Stimulated activated CD8-positive, alpha-beta memory T cell treated with anti-CD3 and anti-CD28 coated beads, Interleukin-15, amount 100 ng/mL, for 24 hours (primary cell): ENCODE measurements around the gene LDB2.

Source experiments
- DNase-seq: peaks from one replicate; pipeline ENCODE4 v3.0.0-alpha.2; 2020; ENCODE audit warnings: low read depth

The LDB2 gene

GRCh38 chr4:16721613-16722291, 176.7 kb downstream of the LDB2 start:
- no peak for DNase-seq

GRCh38 chr4:16720761-16721160, 177.7 kb downstream of the LDB2 start:
- DNase-seq: no peak

DNA sequence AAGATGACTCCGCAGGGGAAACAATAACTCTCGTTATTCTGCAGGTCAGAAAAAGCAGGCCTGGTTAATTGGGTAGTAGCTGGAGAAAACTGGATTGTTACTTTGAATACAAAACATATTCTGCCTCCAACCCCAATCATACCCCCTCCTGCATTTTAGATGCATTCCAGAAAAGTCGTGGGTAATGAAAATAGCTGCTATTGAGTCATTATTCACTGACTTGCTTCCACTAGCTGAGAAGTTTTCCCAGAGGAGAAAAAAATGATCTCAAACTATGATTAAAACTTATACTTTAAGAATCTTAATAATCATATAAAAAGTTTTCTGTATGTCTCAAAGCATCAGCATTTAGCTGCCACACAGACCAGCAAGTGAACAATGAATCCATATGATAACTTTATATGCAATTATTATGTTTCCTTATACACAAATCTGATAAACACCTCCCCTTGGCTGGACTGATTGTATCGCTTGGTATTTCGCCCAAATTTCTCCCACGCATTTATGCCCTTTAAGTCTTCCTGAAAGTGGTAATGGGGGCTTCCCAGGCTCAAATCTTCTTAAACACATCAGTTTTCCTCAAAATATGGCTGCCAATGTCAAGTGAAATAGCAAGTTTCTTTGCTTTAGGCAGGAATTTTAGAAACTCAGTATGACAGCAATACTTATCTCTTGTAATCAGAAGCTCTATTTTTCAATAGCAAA, 181.0 kb downstream of the LDB2 start:
- no peak for DNase-seq

GRCh38 chr4:16715482-16715881, 183.0 kb downstream of the LDB2 start:
- DNase-seq: no peak

GRCh38 chr4:16714191-16714590, 184.3 kb downstream of the LDB2 start:
- no peak for DNase-seq

DNA sequence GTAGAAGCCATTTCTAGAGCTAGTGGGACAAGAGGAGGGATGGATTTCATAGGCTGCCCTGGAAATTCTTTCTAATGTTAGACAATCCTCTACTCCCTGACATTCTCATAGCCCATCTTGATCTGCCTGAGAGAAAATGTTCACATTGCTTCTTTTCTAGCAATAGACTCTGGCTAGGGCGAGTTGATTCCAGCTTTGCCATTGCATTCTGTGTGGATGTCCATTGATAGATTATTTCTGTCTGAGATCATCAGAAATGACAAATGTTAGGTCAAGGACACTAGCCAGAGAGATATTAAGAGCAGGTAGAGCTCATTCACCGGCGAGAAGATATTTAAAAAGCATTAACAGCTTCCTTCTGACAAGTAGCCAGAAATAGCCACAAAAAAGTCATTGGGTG, 184.7 kb downstream of the LDB2 start:
- DNase-seq: no peak

DNA sequence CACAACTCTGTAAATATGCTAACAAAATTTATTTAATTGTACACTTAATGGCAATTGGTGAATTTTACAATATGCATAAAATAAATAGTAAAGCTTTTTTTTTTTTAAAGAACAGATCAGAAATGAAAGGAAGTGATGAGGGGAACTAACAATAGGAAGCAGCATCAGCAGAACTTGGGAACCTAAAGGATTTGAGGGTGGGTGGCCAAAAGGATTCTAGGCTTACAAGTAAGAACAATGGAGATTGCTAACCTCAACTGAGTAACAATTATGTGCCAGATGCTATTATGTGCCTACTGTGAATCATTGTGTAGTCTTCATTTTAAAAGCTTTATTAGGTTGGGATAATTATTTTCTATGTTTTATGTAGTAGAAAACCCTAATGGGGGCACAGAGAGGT, 185.2 kb downstream of the LDB2 start:
- no peak for DNase-seq

DNA sequence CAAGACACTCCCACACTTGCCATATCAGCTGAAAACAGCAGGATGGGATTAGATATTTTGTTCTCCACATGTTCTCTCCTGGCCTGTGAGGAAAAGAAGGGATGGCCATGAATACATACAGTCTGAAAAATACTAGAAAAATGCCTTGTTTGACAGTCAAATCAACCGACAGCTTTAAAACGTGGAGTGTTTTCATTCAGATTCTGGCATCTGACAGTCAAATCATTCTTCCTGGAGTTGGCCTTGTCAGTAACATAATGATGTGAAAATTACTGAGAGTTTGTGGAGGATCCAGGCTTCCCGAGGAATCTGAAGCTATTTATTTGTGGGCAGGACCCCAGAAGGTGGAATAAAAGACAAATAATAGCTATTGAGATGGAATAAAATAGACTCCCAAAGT, 188.2 kb downstream of the LDB2 start:
- DNase-seq: no peak

GRCh38 chr4:16707874-16708273, 190.6 kb downstream of the LDB2 start:
- DNase-seq: no peak

DNA sequence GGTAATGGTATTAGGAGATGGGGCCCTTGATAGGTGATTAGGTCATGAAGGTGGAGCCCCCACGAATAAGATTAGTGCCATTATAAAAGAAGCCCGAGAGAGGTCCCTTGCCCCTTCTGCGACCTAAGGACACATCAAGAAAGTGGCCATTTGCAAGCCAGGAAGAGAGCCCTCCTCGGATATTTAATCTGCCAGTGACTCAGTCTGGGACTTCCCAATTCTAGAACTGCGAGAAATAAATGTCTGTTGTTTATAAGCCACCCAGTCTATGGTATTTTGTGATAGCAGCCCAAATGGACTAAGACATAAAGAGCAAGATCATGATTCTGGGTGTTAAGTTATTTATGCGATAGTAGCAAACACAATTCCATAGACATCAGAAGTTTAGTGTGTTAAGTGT, 192.2 kb downstream of the LDB2 start:
- DNase-seq: no peak

DNA sequence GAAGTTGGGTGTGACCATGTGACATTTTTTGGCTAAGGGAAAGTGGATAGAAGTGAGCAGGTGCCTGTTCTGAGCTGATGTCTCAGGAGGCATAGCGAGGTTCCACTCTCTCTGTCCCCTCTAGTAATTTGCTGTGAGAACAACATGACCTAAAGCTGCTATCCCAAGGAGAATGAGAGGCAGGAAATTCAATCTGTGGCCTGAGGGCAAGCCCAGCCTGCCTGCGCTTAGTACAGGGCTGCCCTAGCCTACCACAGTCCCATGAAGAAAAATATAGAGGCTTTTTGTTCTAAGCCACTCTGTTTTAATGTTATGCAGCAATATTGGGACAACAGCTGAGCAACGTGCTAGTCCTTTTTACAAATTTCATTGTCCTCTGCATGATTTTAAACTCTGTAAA, 193.1 kb downstream of the LDB2 start:
- DNase-seq: no peak

- DNase-seq: no peak
Observed at GRCh38 chr4:16704489-16704888, 194.0 kb downstream of the LDB2 start.

DNA sequence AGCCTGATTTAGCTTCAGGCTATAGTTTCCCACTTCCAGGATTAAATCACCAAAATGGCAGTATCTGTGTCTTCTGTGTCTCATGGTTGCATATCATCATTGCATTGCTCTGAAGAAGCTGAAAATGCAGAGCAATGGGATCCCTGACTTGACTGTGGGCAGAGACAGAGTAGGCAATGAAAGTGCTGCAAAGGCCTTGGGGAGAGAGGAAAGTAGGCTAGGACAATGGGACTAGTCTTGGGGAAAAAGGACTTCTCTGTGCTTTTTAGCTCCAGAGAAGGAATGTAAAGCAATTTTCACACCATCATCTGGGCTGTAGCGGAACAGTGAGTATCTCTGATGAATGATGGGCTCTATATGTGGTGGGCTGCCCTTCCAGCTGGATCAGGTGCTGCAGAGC, 202.5 kb downstream of the LDB2 start:
- no peak for DNase-seq

DNA sequence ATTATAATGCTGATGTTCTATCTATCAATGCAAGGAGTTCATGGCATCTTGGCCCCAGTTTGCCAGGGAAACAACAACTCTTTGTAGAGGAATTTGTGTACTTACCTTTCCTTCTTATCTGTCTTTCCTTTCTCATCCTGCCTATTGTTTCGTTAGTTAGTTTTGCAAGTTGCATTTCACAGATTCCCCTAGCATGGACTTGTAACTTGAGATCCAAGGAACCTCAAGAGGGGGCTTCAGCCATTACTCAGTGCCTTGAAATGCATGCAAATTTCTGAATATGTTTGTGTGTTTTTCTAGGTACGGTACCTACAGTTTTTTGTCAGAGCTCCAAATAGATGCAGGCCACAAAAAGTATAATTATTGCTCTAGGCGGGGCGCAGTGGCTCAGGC, 203.6 kb downstream of the LDB2 start:
- no peak for DNase-seq

DNA sequence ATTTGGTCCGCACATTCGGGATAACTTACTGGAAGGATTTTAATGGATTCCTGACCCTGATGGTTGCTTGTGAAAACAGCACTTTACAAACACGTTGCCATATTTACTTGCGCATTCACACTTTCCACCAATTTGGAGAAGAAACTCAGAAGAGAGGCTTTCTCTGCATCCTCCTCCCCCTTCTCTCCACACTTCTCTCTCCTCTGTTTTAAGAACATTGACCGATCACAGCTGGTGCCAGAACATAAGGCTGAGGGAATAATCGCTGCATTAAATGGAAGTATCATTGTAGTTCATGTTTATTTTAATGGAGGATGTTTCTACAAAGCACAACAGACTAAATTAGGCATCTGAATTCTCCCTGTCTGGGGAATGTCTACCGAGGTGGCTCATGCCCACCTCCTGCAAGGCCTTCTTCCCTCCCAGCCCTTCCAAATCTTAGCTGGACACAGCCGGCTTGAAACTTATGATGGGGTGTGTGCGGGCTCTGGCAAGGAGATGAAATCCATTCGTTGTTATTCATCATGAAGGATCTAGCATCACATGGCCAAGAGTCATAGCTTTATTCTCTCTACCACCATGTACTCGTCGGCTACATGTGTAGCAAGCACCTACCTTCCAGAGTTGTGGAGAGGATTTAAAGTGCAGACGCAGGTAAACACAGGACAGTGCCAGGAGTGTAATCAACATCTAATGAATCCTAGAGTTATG, 204.1 kb downstream of the LDB2 start:
- DNase-seq: no peak

DNA sequence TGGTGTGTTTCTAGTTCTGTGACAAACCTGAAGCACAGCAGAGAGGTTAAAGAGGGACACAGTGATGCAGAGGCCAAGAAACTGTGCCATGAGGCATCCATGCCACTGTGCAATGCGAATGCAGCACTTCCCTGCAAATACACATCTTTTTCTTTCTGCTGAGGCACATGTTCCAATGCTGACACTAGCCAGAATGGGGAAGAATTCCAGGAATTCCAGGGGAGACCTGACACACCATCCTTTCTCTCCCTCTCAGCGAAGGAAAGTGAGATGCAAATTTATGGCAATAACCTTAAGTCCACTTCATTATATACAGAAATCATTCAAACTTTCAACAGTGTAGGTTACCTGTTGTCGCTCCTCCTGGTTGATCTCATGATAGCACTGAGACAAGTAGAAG, 204.8 kb downstream of the LDB2 start:
- no peak for DNase-seq

DNA sequence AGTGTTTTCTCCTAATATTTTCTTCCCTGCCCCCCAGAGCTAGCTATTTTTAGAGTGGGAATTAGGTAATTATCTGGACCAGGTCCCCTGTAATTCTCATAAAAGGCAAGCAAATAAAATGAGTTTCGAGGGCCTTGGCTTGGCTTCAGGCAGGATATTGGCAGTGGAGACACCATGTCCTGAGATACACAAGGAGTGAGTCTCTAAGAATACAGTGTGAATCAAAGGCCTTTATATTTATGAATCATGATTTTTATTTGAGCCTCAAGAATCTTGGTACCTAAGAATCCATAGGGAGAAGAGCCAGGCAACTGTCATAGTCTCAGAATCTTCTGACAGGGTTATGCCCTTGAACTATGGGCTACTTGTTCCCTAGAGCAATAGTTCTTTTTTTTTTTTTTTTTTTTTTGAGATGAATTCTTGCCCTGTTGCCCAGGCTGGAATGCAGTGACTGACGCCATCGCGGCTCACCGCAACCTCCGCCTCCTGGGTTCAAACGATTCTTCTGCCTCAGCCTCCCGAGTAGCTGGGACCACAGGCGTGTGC, 205.4 kb downstream of the LDB2 start:
- no peak for DNase-seq

DNA sequence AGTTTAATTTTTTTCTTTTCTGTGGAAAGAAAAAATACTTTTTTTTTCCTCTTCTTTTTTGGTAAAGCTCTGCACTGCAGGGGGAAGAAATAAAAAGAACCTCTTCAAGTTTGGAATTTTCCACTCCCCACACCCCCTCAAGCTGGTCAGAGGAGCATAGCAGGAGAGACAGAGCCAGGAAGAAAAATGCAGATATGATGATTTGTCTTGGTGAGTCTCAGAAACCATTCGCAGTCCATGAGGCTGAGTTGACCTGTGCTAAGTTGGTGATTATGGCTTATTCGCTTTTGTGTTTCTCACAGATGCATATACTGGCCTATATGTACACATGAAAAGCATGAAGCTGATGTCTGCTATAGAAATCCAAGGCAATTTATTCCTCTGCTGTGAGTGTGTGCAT, 205.9 kb downstream of the LDB2 start:
- no peak for DNase-seq

DNA sequence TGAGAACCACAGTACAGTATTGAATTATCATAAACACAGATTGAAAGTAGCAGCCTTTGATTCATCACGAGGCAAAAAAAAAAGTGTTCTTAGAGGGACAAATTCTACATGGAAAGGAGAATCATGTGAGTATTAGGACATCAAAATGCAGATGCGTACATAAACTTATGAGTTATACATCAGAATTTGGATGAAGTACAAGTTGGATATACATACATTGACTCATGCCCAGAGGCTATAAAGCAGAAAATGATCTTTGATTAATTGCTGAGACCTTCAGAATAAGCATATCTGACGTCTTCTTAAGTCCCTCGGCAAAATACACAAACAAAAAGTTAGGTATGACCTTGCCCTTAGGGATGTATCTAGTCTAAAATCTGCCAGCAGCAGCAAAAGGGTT, 206.4 kb downstream of the LDB2 start:
- DNase-seq: no peak

- DNase-seq: no peak
Observed at GRCh38 chr4:16691450-16691849, 207.0 kb downstream of the LDB2 start.

DNA sequence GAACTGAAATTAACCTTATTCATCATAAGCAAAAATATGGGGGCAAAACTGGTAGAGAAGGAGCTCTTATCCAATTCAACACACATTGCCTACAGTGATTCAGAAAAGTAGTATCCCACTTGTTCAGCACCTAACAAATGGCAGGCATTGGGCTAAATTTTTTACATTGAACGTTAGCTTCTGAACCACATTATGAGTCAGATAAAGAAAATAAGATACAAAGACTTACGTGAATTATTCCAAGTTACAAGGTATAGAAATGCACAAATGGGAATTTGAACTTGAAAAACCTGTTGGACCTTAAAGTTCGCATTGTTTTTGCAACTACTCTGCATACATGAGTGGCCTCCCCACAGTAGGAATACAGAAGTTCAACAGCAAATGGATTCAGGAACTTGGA, 210.6 kb downstream of the LDB2 start:
- no peak for DNase-seq

- no peak for DNase-seq
Observed at GRCh38 chr4:16687011-16687410, 211.4 kb downstream of the LDB2 start.

- no peak for DNase-seq
Observed at GRCh38 chr4:16686195-16686594, 212.2 kb downstream of the LDB2 start.
